Suppressor macrophage treated with lipopolysaccharide for 4 hours (primary cell): ENCODE measurements around the gene GBP2.

ENCODE experiments used
- DNase-seq: peaks from one replicate; pipeline ENCODE4 v3.0.0-alpha.2; 2020

The GBP2 gene

DNA sequence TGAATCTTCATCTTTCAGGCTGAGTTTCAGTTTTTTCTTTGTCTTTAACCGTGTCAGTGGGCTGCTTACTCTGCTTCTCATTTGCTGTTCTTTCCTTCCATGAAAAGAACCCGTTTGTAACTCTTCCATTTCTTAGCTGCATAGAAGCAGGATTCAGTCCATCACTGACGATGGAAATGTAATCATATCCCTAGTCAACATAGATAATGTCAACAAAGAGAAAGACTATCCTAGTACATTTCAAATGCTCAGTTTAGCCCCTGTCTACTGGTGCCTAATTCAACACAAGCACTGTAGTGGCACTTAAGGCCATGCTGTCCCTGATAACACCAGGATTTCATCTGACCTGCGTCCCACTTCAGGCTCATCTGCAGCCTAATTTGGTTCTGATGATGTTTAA is 61.3 kb downstream of the GBP2 start:
- DNase-seq = no peak

DNA sequence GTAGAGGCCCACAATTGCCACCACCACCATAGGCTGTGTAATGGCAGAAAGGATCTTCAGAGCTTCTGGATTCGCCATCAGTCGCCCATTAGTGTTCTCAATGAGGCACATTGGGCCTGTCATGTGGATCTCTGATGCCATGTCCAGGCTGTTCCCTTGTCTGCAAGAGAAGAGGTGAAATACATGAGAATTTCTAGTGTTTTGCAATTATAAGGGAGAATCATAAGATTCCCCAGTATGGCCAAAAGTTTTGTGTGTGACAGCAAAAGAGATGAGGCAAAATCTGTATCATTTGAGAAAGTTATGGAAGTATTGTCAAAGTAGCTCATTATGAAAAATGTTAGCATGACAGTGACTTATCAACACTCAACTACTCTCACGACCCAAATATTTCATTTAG is 62.8 kb downstream of the GBP2 start:
- no peak for DNase-seq

DNA sequence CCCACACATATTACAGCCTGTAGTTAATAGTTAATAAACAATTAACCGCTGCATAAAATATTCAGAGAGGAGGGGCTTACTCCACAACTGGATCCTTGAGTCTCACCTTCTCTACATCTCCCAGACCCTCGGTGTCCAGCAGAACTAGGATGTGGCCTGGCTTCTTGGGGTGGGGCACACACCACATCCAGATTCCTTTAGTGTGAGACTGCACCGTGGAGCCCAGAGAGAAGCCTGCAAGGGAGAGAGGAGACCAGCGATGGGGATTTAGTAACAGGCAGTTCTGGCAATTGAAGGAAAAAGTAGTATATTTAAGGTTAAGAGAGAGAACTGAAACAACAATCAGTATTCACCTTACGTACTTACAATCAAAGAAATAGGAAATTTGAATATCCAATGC is 65.8 kb downstream of the GBP2 start:
- no peak for DNase-seq
